Gastrocnemius medialis (tissue), 4 donors: ENCODE measurements around the gene ZBTB47. TPM values are rescaled to one million over a fixed set of nuclear protein-coding genes. Genes with fewer than 3 reads are reported as not detected.

Source experiments
- ATAC-seq, 2 donors: fragments of 150-250 bp; one replicate each; pipeline ENCODE4 v1.9.1; 2016
- DNase-seq, 2 donors: peaks; one replicate each; pipeline ENCODE4 v3.0.0-alpha.2; 2019
- H3K27ac ChIP-seq, 4 donors: fragments of 200-600 bp; sonication (generic); 1 replicate in 1 of 4; 2 replicates in 3 of 4; pipeline ENCODE4 v1.5.1; 2016 to 2018; ENCODE audit warnings: mild to moderate bottlenecking in 2 of 4, moderate library complexity in 1 of 4
- H3K27me3 ChIP-seq, 3 donors: fragments of 200-600 bp; sonication (generic) in 2 of 3; 1 replicate in 1 of 3; 2 replicates in 2 of 3; pipeline versions ENCODE4 v1.5.1 to v1.6.0; 2016 to 2019; ENCODE audit warnings: mild to moderate bottlenecking in 1 of 3, moderate library complexity in 1 of 3
- H3K36me3 ChIP-seq, 2 donors: fragments of 200-600 bp; sonication (generic) in 1 of 2; one replicate each; pipeline ENCODE4 v1.5.1; 2017 to 2018
- H3K4me1 ChIP-seq, 2 donors: fragments of 200-600 bp; sonication (generic) in 1 of 2; one replicate each; pipeline ENCODE4 v1.5.1; 2016 to 2017; ENCODE audit warnings: mild to moderate bottlenecking in 2 of 2
- H3K4me3 ChIP-seq, 4 donors: fragments of 200-600 bp; sonication (generic) in 3 of 4; 1 replicate in 1 of 4; 2 replicates in 3 of 4; pipeline ENCODE4 v1.5.1; 2016 to 2019; ENCODE audit warnings: mild to moderate bottlenecking in 2 of 4
- H3K9me3 ChIP-seq, 3 donors: fragments of 200-600 bp; sonication (generic) in 2 of 3; 1 replicate in 1 of 3; 2 replicates in 2 of 3; pipeline ENCODE4 v1.5.1; 2016 to 2019
- CTCF ChIP-seq, 5 experiments: fragments of 450-650 bp in 3 of 5; fragments of 200-600 bp in 2 of 5; sonication (generic) in 2 of 5; IDR thresholded peaks in 4 of 5; conservative IDR thresholded peaks in 1 of 5; 1 replicate in 4 of 5; 2 replicates in 1 of 5; pipeline ENCODE4 v1.5.1; 2016 to 2019; ENCODE audit warnings: antibody characterized with exemption in 5 of 5, mild to moderate bottlenecking in 3 of 5, moderate library complexity in 3 of 5
- POLR2A ChIP-seq, 2 donors: fragments of 450-650 bp; IDR thresholded peaks; one replicate each; pipeline ENCODE4 v1.6.1; 2017; ENCODE audit warnings: antibody characterized with exemption in 2 of 2, mild to moderate bottlenecking in 2 of 2, moderate library complexity in 2 of 2
- in situ Hi-C, 4 donors: fragments of 200-750 bp; cut with MboI; loops; one replicate each; pipeline versions ENCODE4 v1.15.0 to v1.8.0; 2017; ENCODE audit warnings: low sequenced_read_pairs in 4 of 4
- intact Hi-C: fragments of 100-400 bp; cut with DNase I; formaldehyde crosslinking; loops from one replicate; pipeline ENCODE4 v1.15.1; 2023; ENCODE audit warnings: low total_unique reads
- total RNA-seq, 4 donors: library from RNA; depleted of rRNA; stranded (reverse); fragments of >200 nt; gene quantifications; one replicate each; pipeline versions ENCODE4 v1.1.0 to v1.2.3, GENCODE V29; 2016

ZBTB47 gene
- total RNA-seq, 4 donors from 2014 or later: 141 to 256 (median 167) TPM

- ATAC-seq (no peak), DNase-seq (no peak)
- TF ChIP-seq CTCF (IDR thresholded peaks at IDR 0.05 in 4 of 5, conservative IDR thresholded peaks at IDR 0.05 in 1 of 5) (no peak), POLR2A (IDR thresholded peaks at IDR 0.05) (no peak)
- H3K4me3 ChIP-seq: no peak overlapping the region
- H3K9me3 ChIP-seq: no peaks in the 10 kb centered on the region
- H3K4me1 ChIP-seq: peaks cover 20 to 21% of the 10 kb centered on the region in 2 donors
- no peaks in the 10 kb centered on the region for H3K27me3 ChIP-seq
- in situ Hi-C loops (loop anchor here in 2 of 4 donors (10.0 kb wide), 1 partner anchor 95 kb away; no protein-coding TSS in a partner anchor), intact Hi-C loops (loop anchor here (2.0 kb wide), 1 partner anchor 57 kb away; no protein-coding TSS in a partner anchor)
- peaks cover 0 to 26% of the 10 kb centered on the region in 2 donors for H3K36me3 ChIP-seq
- peak overlapping the region in 2 of 4 donors; percentile 2 to 11 for H3K27ac ChIP-seq
Measured at GRCh38 chr3:42649783-42650182, 3.7 kb upstream of the ZBTB47 start.

GRCh38 chr3:42651248-42652091, 2.0 kb upstream of the ZBTB47 start:
- Histone ChIP-seq H3K36me3 (peaks cover 0 to 9% of the 10 kb centered on the region in 2 donors), H3K4me3 (no peak overlapping the region), H3K9me3 (no peaks in the 10 kb centered on the region), H3K27me3 (no peaks in the 10 kb centered on the region), H3K27ac (peak overlapping the region; percentile 87 to 100 (median 92)), H3K4me1 (peaks cover 35 to 36% of the 10 kb centered on the region in 2 donors)
- ATAC-seq (no peak), DNase-seq (peak in 1 of 2 donors; percentile 18)
- in situ Hi-C loops (loop anchor here in 2 of 4 donors (10.0 kb wide), 1 partner anchor 93 kb away; no protein-coding TSS in a partner anchor), intact Hi-C loops (no loop called here)
- no peak for TF ChIP-seq CTCF (IDR thresholded peaks at IDR 0.05 in 4 of 5, conservative IDR thresholded peaks at IDR 0.05 in 1 of 5)
- no peak for TF ChIP-seq POLR2A (IDR thresholded peaks at IDR 0.05)

- no peak for DNase-seq
- in situ Hi-C loops: loop anchor here in 2 of 4 donors (10.0 kb wide), 1 partner anchor 93 kb away; no protein-coding TSS in a partner anchor
- H3K27ac ChIP-seq: peak overlapping the region; percentile 87 to 100 (median 92)
- peak overlapping the region in 2 of 4 donors; percentile 68 to 73 for H3K4me3 ChIP-seq
- intact Hi-C loops: no loop called here
- TF ChIP-seq CTCF (IDR thresholded peaks at IDR 0.05 in 4 of 5, conservative IDR thresholded peaks at IDR 0.05 in 1 of 5) (no peak), POLR2A (IDR thresholded peaks at IDR 0.05) (no peak)
- H3K9me3 ChIP-seq: no peaks in the 10 kb centered on the region
- H3K27me3 ChIP-seq: no peaks in the 10 kb centered on the region
- H3K4me1 ChIP-seq: peaks cover 39 to 40% of the 10 kb centered on the region in 2 donors
- peaks cover 0 to 4% of the 10 kb centered on the region in 2 donors for H3K36me3 ChIP-seq
- ATAC-seq: no peak
Measured at GRCh38 chr3:42652251-42652610, 1.3 kb upstream of the ZBTB47 start.

GRCh38 chr3:42652611-42653302, 740 bp upstream of the ZBTB47 start:
- no peak for ATAC-seq
- Histone ChIP-seq H3K4me3 (peak overlapping the region; percentile 67 to 73 (median 70)), H3K27me3 (no peaks in the 10 kb centered on the region), H3K9me3 (no peaks in the 10 kb centered on the region), H3K4me1 (peaks cover 40 to 42% of the 10 kb centered on the region in 2 donors), H3K27ac (peak overlapping the region; percentile 87 to 100 (median 92)), H3K36me3 (no peaks in the 10 kb centered on the region)
- intact Hi-C loops (no loop called here), in situ Hi-C loops (loop anchor here in 2 of 4 donors (10.0 kb wide), 1 partner anchor 92 kb away; no protein-coding TSS in a partner anchor)
- DNase-seq: peak in 1 of 2 donors; percentile 59
- TF ChIP-seq CTCF (IDR thresholded peaks at IDR 0.05 in 4 of 5, conservative IDR thresholded peaks at IDR 0.05 in 1 of 5) (no peak), POLR2A (IDR thresholded peaks at IDR 0.05) (peak; percentile 76 to 80)
